ENCODE measurements around the gene KIAA1671. TPM values are rescaled to one million over a fixed set of nuclear protein-coding genes. Genes with fewer than 3 reads are reported as not detected.

Gene KIAA1671
- total and polyA plus RNA-seq, 2 of the 4 experiments (the other 2 are of a cell fraction), result 0.02 TPM; not detected in 1

DNA sequence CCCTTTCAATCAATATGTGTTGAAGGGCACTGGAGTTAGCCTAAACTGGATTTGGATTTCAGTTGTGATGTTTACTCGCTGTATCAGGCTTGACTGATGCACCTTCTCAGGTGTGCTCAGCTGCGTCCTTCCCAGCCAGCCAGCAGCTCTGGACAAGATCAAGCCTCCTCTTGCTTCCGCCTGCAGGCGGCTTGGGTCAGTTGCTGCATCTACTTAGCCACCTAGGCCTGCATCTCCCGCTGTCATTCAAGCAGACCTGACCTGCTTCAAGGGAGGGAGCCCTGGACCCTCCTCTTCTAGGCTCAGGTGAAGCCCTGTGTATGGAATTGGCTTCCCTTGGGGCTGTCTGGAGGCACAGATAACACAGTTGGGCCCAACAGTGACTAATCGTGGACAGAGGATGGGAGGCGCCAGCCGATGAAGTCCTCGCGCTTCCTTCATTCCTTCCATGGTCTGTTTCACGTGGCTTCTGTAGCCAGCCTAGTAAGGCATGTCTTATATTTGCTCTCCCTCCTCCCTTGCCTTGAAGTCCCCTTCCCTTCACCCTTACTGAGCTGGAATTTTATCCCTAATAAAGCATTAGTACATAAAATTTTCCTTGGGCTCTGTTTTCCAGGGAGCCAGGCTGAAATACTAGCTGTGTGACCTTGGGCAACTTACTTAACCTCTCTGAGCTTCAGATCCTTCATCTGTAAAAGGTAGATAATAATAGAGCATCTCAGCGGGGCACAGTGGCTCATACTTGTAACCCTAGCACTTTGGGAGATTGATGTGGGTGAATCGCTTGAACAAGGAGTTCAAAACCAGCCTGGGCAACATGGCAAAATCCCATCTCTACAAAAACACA is 3.9 kb upstream of the KIAA1671 start:
- Histone ChIP-seq H2BK15ac (ENCODE audit: low read depth, low read length) (no peak overlapping the region), H2AK5ac (ENCODE audit: low read depth, low read length) (no peak overlapping the region), H3K27ac (ENCODE audit: insufficient read depth, low read length) (no peak overlapping the region), H2BK20ac (ENCODE audit: low read depth, low read length) (no peak overlapping the region), H3K27me3 (ENCODE audit: control insufficient read depth, insufficient read depth, low read length) (peaks cover 12% of the 10 kb centered on the region), H3K9ac (ENCODE audit: low read depth, low read length) (no peak overlapping the region), H2BK120ac (ENCODE audit: low read depth, low read length) (no peak overlapping the region), H4K20me1 (ENCODE audit: insufficient read depth, low read length) (no peaks in the 10 kb centered on the region), H3K9me3 (ENCODE audit: control insufficient read depth, insufficient read depth, low read length) (no peaks in the 10 kb centered on the region), H2AK9ac (replicated peaks; ENCODE audit: low read depth, low read length, poor library complexity) (no peak overlapping the region), H2BK5ac (ENCODE audit: low read depth, low read length, poor library complexity, severe bottlenecking) (no peak overlapping the region), H3K14ac (replicated peaks; ENCODE audit: low read depth, low read length) (no peak overlapping the region), H3K79me1 (ENCODE audit: low read depth in 1 of 2, low read length in 2 of 2) (no peaks in the 10 kb centered on the region), H4K8ac (ENCODE audit: low read depth in 2 of 2, low read length in 2 of 2) (no peak overlapping the region), H2AFZ (replicated peaks; ENCODE audit: low read length, poor library complexity) (no peak overlapping the region), H3K4ac (ENCODE audit: low read depth, low read length) (no peak overlapping the region), H4K91ac (ENCODE audit: insufficient read depth, low read depth, low read length) (no peak overlapping the region), H3K36me3 (ENCODE audit: control insufficient read depth, insufficient read depth, low read length) (no peaks in the 10 kb centered on the region), H3K18ac (ENCODE audit: low read depth, low read length) (no peak overlapping the region), H3K9me1 (ENCODE audit: insufficient read depth, low read length) (no peaks in the 10 kb centered on the region), H3K4me2 (ENCODE audit: low read depth, low read length) (no peak overlapping the region), H3K23ac (ENCODE audit: low read depth, low read length) (no peak overlapping the region), H4K5ac (ENCODE audit: low read depth, low read length) (no peak overlapping the region), H3K56ac (ENCODE audit: extremely low read depth, insufficient read depth, low read length) (no peak overlapping the region), H3K4me1 (ENCODE audit: control insufficient read depth, insufficient read depth, low read length) (no peaks in the 10 kb centered on the region), H3K4me3 (ENCODE audit: insufficient read depth, low read depth, low read length) (no peak overlapping the region)
- no TSS peak for BruUV-seq (replicated peaks)
- CTCF ChIA-PET, result interaction anchor here (0.6 to 1.1 kb wide), 2 partner anchors 12 kb away, joined by 3 read pairs; no protein-coding TSS in a partner anchor
- WGBS, 2 experiments (ENCODE audit: extremely low coverage in 2 of 2, insufficient read length in 1 of 2), result 87% methylated on average over 5 of the region's 13 CpGs; no CpG with 5 or more reads in 1 of the 2 experiments
- in situ Hi-C loops (cut with MboI; ENCODE audit: low sequenced_read_pairs), result loop anchor here (10.0 kb wide), 1 partner anchor 96 kb away; no protein-coding TSS in a partner anchor
- ATAC-seq (ENCODE audit: low read depth) (no peak), DNase-seq (no peak)
- intact Hi-C loops (cut with micrococcal nuclease), result no loop called here
- TF ChIP-seq CEBPB (IDR thresholded peaks at IDR 0.05; ENCODE audit: low read depth, low read length), result no peak
- no peak for TF ChIP-seq SMC3 (IDR thresholded peaks at IDR 0.05; ENCODE audit: low read depth, low read length)
- TF ChIP-seq, protein P1, sequence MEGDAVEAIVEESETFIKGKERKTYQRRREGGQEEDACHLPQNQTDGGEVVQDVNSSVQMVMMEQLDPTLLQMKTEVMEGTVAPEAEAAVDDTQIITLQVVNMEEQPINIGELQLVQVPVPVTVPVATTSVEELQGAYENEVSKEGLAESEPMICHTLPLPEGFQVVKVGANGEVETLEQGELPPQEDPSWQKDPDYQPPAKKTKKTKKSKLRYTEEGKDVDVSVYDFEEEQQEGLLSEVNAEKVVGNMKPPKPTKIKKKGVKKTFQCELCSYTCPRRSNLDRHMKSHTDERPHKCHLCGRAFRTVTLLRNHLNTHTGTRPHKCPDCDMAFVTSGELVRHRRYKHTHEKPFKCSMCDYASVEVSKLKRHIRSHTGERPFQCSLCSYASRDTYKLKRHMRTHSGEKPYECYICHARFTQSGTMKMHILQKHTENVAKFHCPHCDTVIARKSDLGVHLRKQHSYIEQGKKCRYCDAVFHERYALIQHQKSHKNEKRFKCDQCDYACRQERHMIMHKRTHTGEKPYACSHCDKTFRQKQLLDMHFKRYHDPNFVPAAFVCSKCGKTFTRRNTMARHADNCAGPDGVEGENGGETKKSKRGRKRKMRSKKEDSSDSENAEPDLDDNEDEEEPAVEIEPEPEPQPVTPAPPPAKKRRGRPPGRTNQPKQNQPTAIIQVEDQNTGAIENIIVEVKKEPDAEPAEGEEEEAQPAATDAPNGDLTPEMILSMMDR (conservative IDR thresholded peaks at IDR 0.05; ENCODE audit: low read depth, low read length), result no peak
- no peak for TF ChIP-seq FOS (IDR thresholded peaks at IDR 0.05; ENCODE audit: low read depth, low read length)
- TF ChIP-seq MXI1 (IDR thresholded peaks at IDR 0.05; ENCODE audit: borderline replicate concordance, low read depth, low read length), result no peak
- TF ChIP-seq RAD21 (IDR thresholded peaks at IDR 0.05; ENCODE audit: low read length), result no peak
- TF ChIP-seq RCOR1 (IDR thresholded peaks at IDR 0.05; ENCODE audit: insufficient replicate concordance, low read length), result no peak
- TF ChIP-seq BHLHE40 (IDR thresholded peaks at IDR 0.05; ENCODE audit: low read depth, low read length), result no peak
- TF ChIP-seq RFX5 (IDR thresholded peaks at IDR 0.05; ENCODE audit: low read depth, low read length), result no peak
- TF ChIP-seq, protein P2, sequence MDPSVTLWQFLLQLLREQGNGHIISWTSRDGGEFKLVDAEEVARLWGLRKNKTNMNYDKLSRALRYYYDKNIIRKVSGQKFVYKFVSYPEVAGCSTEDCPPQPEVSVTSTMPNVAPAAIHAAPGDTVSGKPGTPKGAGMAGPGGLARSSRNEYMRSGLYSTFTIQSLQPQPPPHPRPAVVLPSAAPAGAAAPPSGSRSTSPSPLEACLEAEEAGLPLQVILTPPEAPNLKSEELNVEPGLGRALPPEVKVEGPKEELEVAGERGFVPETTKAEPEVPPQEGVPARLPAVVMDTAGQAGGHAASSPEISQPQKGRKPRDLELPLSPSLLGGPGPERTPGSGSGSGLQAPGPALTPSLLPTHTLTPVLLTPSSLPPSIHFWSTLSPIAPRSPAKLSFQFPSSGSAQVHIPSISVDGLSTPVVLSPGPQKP (IDR thresholded peaks at IDR 0.05; ENCODE audit: borderline replicate concordance, low read depth, low read length), result no peak
- TF ChIP-seq MAFK (IDR thresholded peaks at IDR 0.05; ENCODE audit: low read depth, low read length), result no peak
- no peak for TF ChIP-seq NFE2L2 (IDR thresholded peaks at IDR 0.05; ENCODE audit: low read depth, low read length)
- dilution Hi-C loops (cut with HindIII; ENCODE audit: low sequenced_read_pairs, unreplicated experiment), result no loop called here
- POLR2A ChIA-PET (ENCODE audit: unreplicated experiment), result no interaction called here
